GM19467 (cell line): ENCODE data around the gene R3HDM2.

Source experiments
- ATAC-seq: cut with Tn5 transposase; IDR thresholded peaks from one replicate; pipeline ENCODE4 v1.9.1; 2021; ENCODE audit warnings: mild to moderate bottlenecking, moderate library complexity; ENCODE audit not compliant: unreplicated experiment

The R3HDM2 gene

GRCh38 chr12:57220770-57221168 lies 210.1 kb downstream of the R3HDM2 start:
- ATAC-seq, result no peak

GRCh38 chr12:57219993-57220754 lies 210.7 kb downstream of the R3HDM2 start:
- no peak for ATAC-seq

- no peak for ATAC-seq
Observed at GRCh38 chr12:57219205-57219992, 211.4 kb downstream of the R3HDM2 start.

GRCh38 chr12:57218030-57218853 lies 212.6 kb downstream of the R3HDM2 start:
- ATAC-seq, result no peak

GRCh38 chr12:57216921-57217879 lies 213.6 kb downstream of the R3HDM2 start:
- no peak for ATAC-seq

GRCh38 chr12:57216014-57216911 lies 214.6 kb downstream of the R3HDM2 start, which contains the start of gene NXPH4:
TSS of gene NXPH4 (plus strand) at chr12:57216794. CDS start at chr12:57216970, 176 bp downstream.
- ATAC-seq, result no peak

- no peak for ATAC-seq
Observed at GRCh38 chr12:57215668-57216013, 215.2 kb downstream of the R3HDM2 start.

GRCh38 chr12:57215065-57215464 lies 215.8 kb downstream of the R3HDM2 start:
- ATAC-seq, result no peak

GRCh38 chr12:57214398-57214781 lies 216.5 kb downstream of the R3HDM2 start:
- no peak for ATAC-seq

- no peak for ATAC-seq
Observed at GRCh38 chr12:57213763-57214397, 217.0 kb downstream of the R3HDM2 start.

GRCh38 chr12:57213058-57213715 lies 217.7 kb downstream of the R3HDM2 start:
- no peak for ATAC-seq

GRCh38 chr12:57212701-57213057 lies 218.2 kb downstream of the R3HDM2 start:
- no peak for ATAC-seq

GRCh38 chr12:57211791-57212700 lies 218.8 kb downstream of the R3HDM2 start:
- no peak for ATAC-seq

GRCh38 chr12:57210926-57211692 lies 219.7 kb downstream of the R3HDM2 start:
- ATAC-seq, result no peak

- ATAC-seq, result no peak
Observed at GRCh38 chr12:57210461-57210860, 220.4 kb downstream of the R3HDM2 start.

- no peak for ATAC-seq
Observed at GRCh38 chr12:57209916-57210315, 220.9 kb downstream of the R3HDM2 start.
